ENCODE measurements around the gene ZNF831. TPM values are rescaled to one million over a fixed set of nuclear protein-coding genes. Genes with fewer than 3 reads are reported as not detected.

The ZNF831 gene
- polyA plus RNA-seq, 2 donors = 0.09 to 0.16 TPM

DNA sequence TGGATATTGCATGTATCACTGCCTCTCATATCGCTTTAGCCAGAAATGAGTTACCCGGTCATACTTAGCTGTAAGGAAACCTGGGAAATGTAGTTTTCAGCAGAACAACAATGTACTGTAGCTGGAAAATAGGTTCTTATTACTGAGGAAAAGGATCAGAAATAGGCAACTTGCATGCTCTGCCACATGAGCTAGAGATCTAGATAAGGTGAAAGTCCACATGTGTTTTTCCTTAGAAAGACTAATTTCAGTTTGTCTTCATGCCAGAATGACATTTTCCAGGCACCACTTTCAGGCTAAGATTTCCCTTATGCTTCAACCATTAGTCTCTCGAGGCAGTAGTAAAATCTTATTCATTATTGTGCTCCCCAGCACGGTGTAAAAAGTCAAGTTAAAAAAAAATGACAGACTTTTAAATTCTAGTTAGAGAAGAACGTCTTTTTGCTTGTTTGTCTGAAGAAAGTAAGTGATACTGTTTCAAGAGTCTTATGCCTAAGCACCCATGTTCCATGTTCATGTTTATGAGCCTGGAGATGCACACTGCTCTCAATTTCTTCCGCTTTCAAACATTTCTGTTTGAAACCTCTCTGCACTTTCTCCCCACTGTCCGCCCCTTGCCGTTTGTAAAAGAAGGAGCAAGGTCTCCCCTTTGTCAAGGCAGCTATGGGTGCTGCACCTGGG lies 67.6 kb downstream of the ZNF831 start:
- WGBS, 2 donors = 63 to 72% methylated on average over 8 of the region's 8 CpGs
- no peaks in the 10 kb centered on the region for H3K36me3 ChIP-seq (ENCODE audit: control insufficient read depth in 2 of 2, insufficient read depth in 2 of 2, low read length in 1 of 2)
- no peaks in the 10 kb centered on the region for H3K4me1 ChIP-seq (ENCODE audit: control insufficient read depth in 2 of 2, insufficient read depth in 2 of 2, low read length in 1 of 2)
- H3K9me3 ChIP-seq (ENCODE audit: control insufficient read depth in 2 of 2, insufficient read depth in 1 of 2, low read depth in 1 of 2, low read length in 1 of 2) = peaks cover 0 to 2% of the 10 kb centered on the region in 2 donors
- H3K27me3 ChIP-seq (ENCODE audit: control insufficient read depth in 1 of 2, insufficient read depth in 2 of 2, low read length in 2 of 2) = no peaks in the 10 kb centered on the region
- no peak overlapping the region for H3K4me3 ChIP-seq (ENCODE audit: low read depth in 1 of 2, low read length in 2 of 2)
- H3K27ac ChIP-seq (ENCODE audit: low read depth in 2 of 2, low read length in 1 of 2) = no peak overlapping the region

DNA sequence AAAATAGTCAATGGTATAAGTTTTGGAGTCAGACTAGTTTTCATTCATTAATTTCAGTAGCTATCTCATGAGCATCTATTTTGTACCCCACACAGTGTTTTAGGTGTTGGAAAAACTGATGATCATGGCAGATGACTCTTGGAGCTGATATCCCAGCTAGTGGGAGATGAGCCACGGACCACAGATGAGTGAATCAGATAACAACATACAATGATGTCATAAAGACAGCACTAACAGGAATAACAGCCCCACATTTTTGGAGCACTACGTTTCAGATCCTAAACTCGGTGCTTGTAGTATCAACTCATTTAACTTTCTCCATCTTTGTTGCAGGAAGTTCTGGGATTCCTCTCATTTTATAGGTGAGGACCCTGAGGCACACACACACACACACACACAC lies 69.0 kb downstream of the ZNF831 start:
- Histone ChIP-seq H3K36me3 (ENCODE audit: control insufficient read depth in 2 of 2, insufficient read depth in 2 of 2, low read length in 1 of 2) (no peaks in the 10 kb centered on the region), H3K27ac (ENCODE audit: low read depth in 2 of 2, low read length in 1 of 2) (no peak overlapping the region), H3K4me1 (ENCODE audit: control insufficient read depth in 2 of 2, insufficient read depth in 2 of 2, low read length in 1 of 2) (no peaks in the 10 kb centered on the region), H3K9me3 (ENCODE audit: control insufficient read depth in 2 of 2, insufficient read depth in 1 of 2, low read depth in 1 of 2, low read length in 1 of 2) (peaks cover 0 to 2% of the 10 kb centered on the region in 2 donors), H3K4me3 (ENCODE audit: low read depth in 1 of 2, low read length in 2 of 2) (no peak overlapping the region), H3K27me3 (ENCODE audit: control insufficient read depth in 1 of 2, insufficient read depth in 2 of 2, low read length in 2 of 2) (no peaks in the 10 kb centered on the region)
- 71 to 78% methylated on average over 3 of the region's 3 CpGs for WGBS, 2 donors

DNA sequence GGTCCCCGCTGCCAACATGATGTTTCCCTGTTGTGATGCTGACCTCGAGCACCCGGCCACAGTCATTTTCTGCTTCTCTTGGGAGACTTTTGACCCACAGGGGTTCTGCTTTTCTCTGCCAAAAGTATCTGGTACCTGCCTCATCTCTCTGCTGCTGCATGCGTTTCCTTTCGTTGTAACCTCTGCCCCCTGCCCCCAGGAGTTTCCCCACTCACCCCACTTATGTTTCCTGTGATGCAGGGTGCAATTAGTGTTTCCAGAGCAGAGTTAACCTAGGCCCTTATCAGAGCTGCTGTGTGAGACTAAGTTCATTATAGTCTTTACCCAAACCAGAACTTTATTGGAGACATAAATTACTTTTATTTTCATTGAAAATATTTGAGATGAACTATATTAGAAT lies 71.6 kb downstream of the ZNF831 start:
- H3K27me3 ChIP-seq (ENCODE audit: control insufficient read depth in 1 of 2, insufficient read depth in 2 of 2, low read length in 2 of 2) = no peaks in the 10 kb centered on the region
- 71 to 85% methylated on average over 5 of the region's 5 CpGs for WGBS, 2 donors
- H3K36me3 ChIP-seq (ENCODE audit: control insufficient read depth in 2 of 2, insufficient read depth in 2 of 2, low read length in 1 of 2) = no peaks in the 10 kb centered on the region
- H3K4me1 ChIP-seq (ENCODE audit: control insufficient read depth in 2 of 2, insufficient read depth in 2 of 2, low read length in 1 of 2) = no peaks in the 10 kb centered on the region
- no peaks in the 10 kb centered on the region for H3K9me3 ChIP-seq (ENCODE audit: control insufficient read depth in 2 of 2, insufficient read depth in 1 of 2, low read depth in 1 of 2, low read length in 1 of 2)
- H3K27ac ChIP-seq (ENCODE audit: low read depth in 2 of 2, low read length in 1 of 2) = no peak overlapping the region
- H3K4me3 ChIP-seq (ENCODE audit: low read depth in 1 of 2, low read length in 2 of 2) = no peak overlapping the region

DNA sequence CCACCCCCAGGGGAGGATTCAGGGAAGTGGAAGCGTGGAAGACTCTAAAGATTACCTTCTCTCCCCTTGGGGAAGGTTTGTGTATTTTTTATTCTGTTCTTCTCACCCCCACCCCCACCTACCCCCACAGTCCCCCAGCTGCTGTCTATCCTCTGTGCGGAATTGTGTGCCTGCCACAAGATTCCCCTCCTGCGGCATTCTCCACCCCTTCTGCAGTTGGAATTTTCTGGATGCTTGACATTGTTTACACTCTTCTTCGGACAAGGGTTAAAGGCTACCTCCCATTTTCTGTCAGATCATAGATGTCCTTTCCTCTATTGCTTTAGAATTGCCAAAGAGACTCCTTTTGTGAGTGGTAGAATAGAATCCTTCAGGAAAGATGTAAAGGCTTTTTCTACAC lies 76.4 kb downstream of the ZNF831 start:
- Histone ChIP-seq H3K4me1 (ENCODE audit: control insufficient read depth in 2 of 2, insufficient read depth in 2 of 2, low read length in 1 of 2) (no peaks in the 10 kb centered on the region), H3K27ac (ENCODE audit: low read depth in 2 of 2, low read length in 1 of 2) (no peak overlapping the region), H3K4me3 (ENCODE audit: low read depth in 1 of 2, low read length in 2 of 2) (no peak overlapping the region), H3K36me3 (ENCODE audit: control insufficient read depth in 2 of 2, insufficient read depth in 2 of 2, low read length in 1 of 2) (no peaks in the 10 kb centered on the region), H3K27me3 (ENCODE audit: control insufficient read depth in 1 of 2, insufficient read depth in 2 of 2, low read length in 2 of 2) (no peaks in the 10 kb centered on the region), H3K9me3 (ENCODE audit: control insufficient read depth in 2 of 2, insufficient read depth in 1 of 2, low read depth in 1 of 2, low read length in 1 of 2) (no peaks in the 10 kb centered on the region)
- WGBS, 2 donors = 71 to 83% methylated on average over 4 of the region's 4 CpGs

DNA sequence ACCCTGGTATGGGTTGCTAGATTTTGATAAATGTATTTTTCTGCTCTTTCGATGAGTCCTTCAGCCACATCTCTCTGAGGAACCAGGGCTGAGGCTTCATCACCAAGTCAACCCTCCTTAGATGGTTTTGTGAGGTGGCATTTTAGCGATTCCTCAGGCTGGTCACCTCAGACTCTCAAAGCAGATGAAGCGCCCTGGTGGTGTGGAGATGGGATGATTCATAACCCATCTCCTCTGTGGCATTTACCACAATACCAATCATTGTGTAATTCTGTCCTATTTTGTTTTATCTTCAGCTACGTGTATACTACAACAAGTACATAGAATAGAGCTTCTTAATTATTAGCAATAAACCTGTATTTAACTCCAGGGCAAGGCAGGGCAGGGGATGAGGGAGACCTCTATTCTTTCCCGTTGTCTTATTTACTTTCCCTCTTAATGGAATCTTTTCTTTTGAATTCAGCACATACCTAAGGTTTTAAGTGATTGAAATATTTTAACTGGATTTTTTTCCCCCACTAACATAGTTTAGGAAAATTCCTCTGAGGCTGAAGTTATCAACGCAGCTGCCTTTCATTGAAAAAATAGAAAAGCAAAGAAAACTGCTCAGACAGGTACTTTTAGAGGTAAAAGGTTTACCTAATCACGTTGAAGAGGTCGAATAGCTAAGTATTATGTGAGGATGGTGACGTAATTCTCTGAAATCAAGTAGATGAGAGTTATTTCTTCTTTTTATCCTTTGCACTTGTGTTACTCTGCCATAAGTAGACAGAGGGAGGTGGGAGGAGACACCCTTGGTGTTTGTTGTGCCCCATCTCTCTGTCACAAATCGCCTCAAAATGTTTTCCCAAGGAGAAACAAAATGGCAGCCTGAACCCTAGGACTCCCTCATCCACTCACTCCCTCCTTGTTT lies 79.3 kb downstream of the ZNF831 start:
- Histone ChIP-seq H3K9me3 (ENCODE audit: control insufficient read depth in 2 of 2, insufficient read depth in 1 of 2, low read depth in 1 of 2, low read length in 1 of 2) (no peaks in the 10 kb centered on the region), H3K4me3 (ENCODE audit: low read depth in 1 of 2, low read length in 2 of 2) (no peak overlapping the region), H3K4me1 (ENCODE audit: control insufficient read depth in 2 of 2, insufficient read depth in 2 of 2, low read length in 1 of 2) (no peaks in the 10 kb centered on the region), H3K27ac (ENCODE audit: low read depth in 2 of 2, low read length in 1 of 2) (no peak overlapping the region), H3K27me3 (ENCODE audit: control insufficient read depth in 1 of 2, insufficient read depth in 2 of 2, low read length in 2 of 2) (no peaks in the 10 kb centered on the region), H3K36me3 (ENCODE audit: control insufficient read depth in 2 of 2, insufficient read depth in 2 of 2, low read length in 1 of 2) (no peaks in the 10 kb centered on the region)
- WGBS, 2 donors = 60 to 66% methylated on average over 10 of the region's 10 CpGs

DNA sequence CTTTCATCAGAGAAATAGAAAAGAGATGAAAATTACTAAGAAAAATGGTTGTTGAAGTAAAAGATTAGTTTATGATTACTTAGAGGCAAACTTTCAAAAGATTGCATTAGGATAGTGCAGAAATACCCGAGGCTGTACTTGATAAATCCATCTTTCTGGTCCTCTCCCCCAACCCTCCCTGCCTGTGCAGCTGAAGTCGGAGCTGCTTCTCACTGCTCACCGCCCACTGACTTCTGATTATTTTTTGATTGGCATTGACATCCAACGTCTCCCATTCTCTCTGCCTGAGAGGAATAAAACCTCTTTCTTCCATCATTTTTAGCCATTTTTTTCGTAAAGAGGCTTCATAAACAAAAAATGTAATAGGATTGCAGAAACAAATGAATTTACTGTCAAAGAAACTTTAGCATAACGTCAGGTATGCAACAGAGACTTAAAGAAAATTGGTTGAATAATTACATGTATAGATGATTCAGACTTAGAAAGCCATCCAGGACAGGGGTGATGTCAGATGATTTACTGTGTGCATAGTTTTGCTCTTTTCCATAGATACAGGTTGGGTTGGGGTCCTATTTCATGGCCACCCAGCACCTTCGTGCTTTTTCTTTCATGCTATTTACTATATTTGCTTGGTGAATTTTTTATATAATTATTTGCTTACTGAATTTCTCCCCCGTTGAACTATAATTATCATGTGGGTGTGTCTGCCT lies 83.2 kb downstream of the ZNF831 start:
- Histone ChIP-seq H3K4me3 (ENCODE audit: low read depth in 1 of 2, low read length in 2 of 2) (no peak overlapping the region), H3K27ac (ENCODE audit: low read depth in 2 of 2, low read length in 1 of 2) (no peak overlapping the region), H3K9me3 (ENCODE audit: control insufficient read depth in 2 of 2, insufficient read depth in 1 of 2, low read depth in 1 of 2, low read length in 1 of 2) (no peaks in the 10 kb centered on the region), H3K4me1 (ENCODE audit: control insufficient read depth in 2 of 2, insufficient read depth in 2 of 2, low read length in 1 of 2) (no peaks in the 10 kb centered on the region), H3K27me3 (ENCODE audit: control insufficient read depth in 1 of 2, insufficient read depth in 2 of 2, low read length in 2 of 2) (no peaks in the 10 kb centered on the region), H3K36me3 (ENCODE audit: control insufficient read depth in 2 of 2, insufficient read depth in 2 of 2, low read length in 1 of 2) (no peaks in the 10 kb centered on the region)
- 70 to 75% methylated on average over 8 of the region's 8 CpGs for WGBS, 2 donors

DNA sequence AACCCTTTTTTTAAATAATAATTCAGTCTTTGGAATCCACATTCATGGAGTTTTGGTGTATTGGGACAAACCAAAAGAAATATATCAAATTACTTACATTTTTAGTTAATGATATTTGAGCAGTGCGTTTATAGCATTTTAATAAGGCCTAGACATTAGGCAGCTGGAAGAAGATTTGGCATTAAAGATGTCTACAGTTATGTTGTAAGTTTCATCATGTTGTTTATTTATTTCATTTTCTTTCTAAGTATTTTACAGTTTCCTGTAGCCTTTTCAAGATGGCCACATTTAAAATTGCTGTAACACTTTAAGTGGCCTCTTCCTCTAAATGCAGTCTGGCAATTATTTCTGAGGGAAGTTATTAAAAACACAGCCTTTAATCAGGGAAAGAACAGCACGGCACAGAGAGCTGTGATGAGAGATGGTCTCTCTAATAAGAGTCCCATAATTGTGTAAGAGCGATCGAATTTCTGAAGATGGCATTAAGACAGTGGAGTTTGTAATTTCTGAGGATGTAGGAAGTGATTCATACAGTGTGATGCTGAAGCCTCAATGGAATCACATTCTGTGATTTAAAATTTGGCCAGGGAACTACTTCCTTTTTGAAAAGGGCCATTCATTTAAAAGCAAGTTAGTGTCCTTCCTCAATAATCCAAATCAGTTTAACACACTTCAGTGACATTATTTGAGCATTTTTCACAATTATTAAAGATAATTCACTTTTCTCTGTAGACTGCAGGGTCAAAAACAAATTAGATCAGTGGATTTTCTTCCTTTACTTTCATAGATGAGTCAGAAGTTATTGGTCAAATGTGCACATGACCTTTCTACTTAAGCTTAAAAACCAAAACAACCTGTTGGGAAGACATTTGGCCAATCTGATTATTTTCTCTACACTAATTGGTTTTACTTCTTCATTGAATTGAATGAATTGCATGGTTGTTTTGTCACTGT lies 84.4 kb downstream of the ZNF831 start:
- WGBS, 2 donors = 69 to 74% methylated on average over 4 of the region's 4 CpGs
- Histone ChIP-seq H3K27ac (ENCODE audit: low read depth in 2 of 2, low read length in 1 of 2) (no peak overlapping the region), H3K4me1 (ENCODE audit: control insufficient read depth in 2 of 2, insufficient read depth in 2 of 2, low read length in 1 of 2) (no peaks in the 10 kb centered on the region)

DNA sequence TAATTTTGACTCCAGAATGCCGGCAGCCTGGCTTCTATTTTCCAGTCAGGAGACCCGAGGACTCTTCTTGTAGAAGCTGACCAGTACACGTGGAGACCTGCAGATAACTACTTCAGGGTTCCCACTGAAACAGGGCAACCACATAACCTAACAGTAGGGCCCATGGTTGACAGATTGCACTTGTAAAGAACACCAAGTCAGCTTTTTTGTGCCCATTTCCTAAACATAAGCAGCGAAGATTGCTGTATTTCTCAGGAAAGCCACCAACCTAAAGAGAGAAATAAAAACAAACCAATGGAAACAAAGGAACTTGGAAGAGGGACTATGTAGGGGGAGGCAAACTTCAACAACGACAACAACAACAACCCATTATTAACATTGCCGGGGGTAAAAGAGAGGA lies 86.7 kb downstream of the ZNF831 start:
- Histone ChIP-seq H3K36me3 (ENCODE audit: control insufficient read depth in 2 of 2, insufficient read depth in 2 of 2, low read length in 1 of 2) (no peaks in the 10 kb centered on the region), H3K27me3 (ENCODE audit: control insufficient read depth in 1 of 2, insufficient read depth in 2 of 2, low read length in 2 of 2) (no peaks in the 10 kb centered on the region), H3K4me1 (ENCODE audit: control insufficient read depth in 2 of 2, insufficient read depth in 2 of 2, low read length in 1 of 2) (no peaks in the 10 kb centered on the region), H3K4me3 (ENCODE audit: low read depth in 1 of 2, low read length in 2 of 2) (no peak overlapping the region), H3K27ac (ENCODE audit: low read depth in 2 of 2, low read length in 1 of 2) (no peak overlapping the region), H3K9me3 (ENCODE audit: control insufficient read depth in 2 of 2, insufficient read depth in 1 of 2, low read depth in 1 of 2, low read length in 1 of 2) (no peaks in the 10 kb centered on the region)
- WGBS, 2 donors = 92 to 95% methylated on average over 6 of the region's 6 CpGs

More for the DNA sequence above, 84.4 kb downstream of the ZNF831 start:
- H3K36me3 ChIP-seq (ENCODE audit: control insufficient read depth in 2 of 2, insufficient read depth in 2 of 2, low read length in 1 of 2) = no peaks in the 10 kb centered on the region
- no peak overlapping the region for H3K4me3 ChIP-seq (ENCODE audit: low read depth in 1 of 2, low read length in 2 of 2)
- H3K27me3 ChIP-seq (ENCODE audit: control insufficient read depth in 1 of 2, insufficient read depth in 2 of 2, low read length in 2 of 2) = no peaks in the 10 kb centered on the region
- no peaks in the 10 kb centered on the region for H3K9me3 ChIP-seq (ENCODE audit: control insufficient read depth in 2 of 2, insufficient read depth in 1 of 2, low read depth in 1 of 2, low read length in 1 of 2)

DNA sequence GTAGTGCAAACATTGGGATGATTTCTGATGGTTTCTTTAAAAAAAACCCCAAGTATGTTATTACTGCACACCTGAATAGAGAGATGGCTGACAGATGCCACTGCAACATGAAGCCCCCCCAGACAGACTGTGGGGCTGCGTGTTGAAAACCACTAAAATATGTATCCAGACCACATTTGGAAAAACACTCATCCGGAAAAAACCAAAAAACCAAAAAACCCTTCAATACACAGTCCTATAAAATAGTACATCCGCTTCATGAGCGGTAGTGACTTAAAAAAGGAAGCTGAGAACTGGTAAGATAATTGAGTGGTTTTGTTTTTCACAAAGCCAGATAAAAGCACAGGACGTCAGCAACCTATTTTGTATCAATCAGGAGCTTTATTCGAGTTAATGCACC lies 89.7 kb downstream of the ZNF831 start:
- Histone ChIP-seq H3K27me3 (ENCODE audit: control insufficient read depth in 1 of 2, insufficient read depth in 2 of 2, low read length in 2 of 2) (no peaks in the 10 kb centered on the region), H3K36me3 (ENCODE audit: control insufficient read depth in 2 of 2, insufficient read depth in 2 of 2, low read length in 1 of 2) (no peaks in the 10 kb centered on the region), H3K4me1 (ENCODE audit: control insufficient read depth in 2 of 2, insufficient read depth in 2 of 2, low read length in 1 of 2) (no peaks in the 10 kb centered on the region), H3K27ac (ENCODE audit: low read depth in 2 of 2, low read length in 1 of 2) (no peak overlapping the region), H3K9me3 (ENCODE audit: control insufficient read depth in 2 of 2, insufficient read depth in 1 of 2, low read depth in 1 of 2, low read length in 1 of 2) (no peaks in the 10 kb centered on the region), H3K4me3 (ENCODE audit: low read depth in 1 of 2, low read length in 2 of 2) (no peak overlapping the region)
- WGBS, 2 donors = 62 to 72% methylated on average over 6 of the region's 6 CpGs
